Neutrophil (primary cell): ENCODE measurements around the gene SERPINA1.

ENCODE experiments used
- H3K27ac ChIP-seq: fragments of 200-600 bp; sonication (generic); 2 replicates; pipeline ENCODE4 v1.5.1; 2016; ENCODE audit warnings: mild to moderate bottlenecking, moderate library complexity
- H3K27me3 ChIP-seq: fragments of 200-600 bp; sonication (generic); 2 replicates; pipeline ENCODE4 v1.6.0; 2016; ENCODE audit warnings: mild to moderate bottlenecking
- H3K36me3 ChIP-seq: fragments of 200-600 bp; sonication (generic); 2 replicates; pipeline ENCODE4 v1.5.1; 2017
- H3K4me1 ChIP-seq, 2 experiments: fragments of 200-600 bp in 1 of 2; sonication (generic) in 1 of 2; 1 replicate in 1 of 2; 2 replicates in 1 of 2; pipeline versions ENCODE4 v1.5.1 to v1.6.1; 2013 to 2016; ENCODE audit warnings: low read depth in 1 of 2, low read length in 1 of 2, mild to moderate bottlenecking in 1 of 2, moderate library complexity in 1 of 2; ENCODE audit not compliant: control insufficient read depth in 1 of 2, insufficient read depth in 1 of 2
- H3K4me3 ChIP-seq, 2 experiments: fragments of 200-600 bp in 1 of 2; sonication (generic) in 1 of 2; 1 replicate in 1 of 2; 2 replicates in 1 of 2; pipeline ENCODE4 v1.5.1; 2013 to 2016; ENCODE audit warnings: low read depth in 1 of 2, low read length in 1 of 2, mild to moderate bottlenecking in 1 of 2, moderate library complexity in 1 of 2
- H3K9me3 ChIP-seq: fragments of 200-600 bp; sonication (generic); 2 replicates; pipeline ENCODE4 v1.5.1; 2016
- TF ChIP-seq, protein P1 (sequence below): fragments of 200-600 bp; sonication (generic); IDR thresholded peaks from 2 replicates; pipeline ENCODE4 v1.5.1; 2016; ENCODE audit warnings: antibody characterized with exemption

The SERPINA1 gene

DNA sequence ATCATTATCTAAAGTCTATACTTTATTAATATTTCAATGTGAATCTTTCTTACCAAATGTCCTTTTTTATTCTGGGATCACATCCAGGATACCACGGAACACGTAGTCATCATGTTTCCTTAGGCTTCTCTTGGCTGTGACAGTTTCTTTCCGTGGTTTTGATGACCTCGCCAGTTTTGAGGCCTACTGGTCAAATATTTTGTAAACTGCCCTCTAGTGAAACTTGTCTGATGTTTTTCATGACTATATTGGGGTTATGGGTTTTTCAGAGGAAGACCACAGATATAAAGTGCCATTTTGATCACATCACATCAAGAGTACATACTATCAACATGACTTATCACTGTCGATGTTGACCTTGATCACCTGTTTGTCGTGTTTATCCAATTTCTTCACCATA lies 51.1 kb downstream of the SERPINA1 start:
- H3K36me3 ChIP-seq: no peaks in the 10 kb centered on the region
- H3K27me3 ChIP-seq: peaks cover 42% of the 10 kb centered on the region
- H3K4me3 ChIP-seq: no peak overlapping the region
- H3K9me3 ChIP-seq: no peaks in the 10 kb centered on the region
- H3K4me1 ChIP-seq: no peaks in the 10 kb centered on the region
- H3K27ac ChIP-seq: no peak overlapping the region
- TF ChIP-seq, protein P1, sequence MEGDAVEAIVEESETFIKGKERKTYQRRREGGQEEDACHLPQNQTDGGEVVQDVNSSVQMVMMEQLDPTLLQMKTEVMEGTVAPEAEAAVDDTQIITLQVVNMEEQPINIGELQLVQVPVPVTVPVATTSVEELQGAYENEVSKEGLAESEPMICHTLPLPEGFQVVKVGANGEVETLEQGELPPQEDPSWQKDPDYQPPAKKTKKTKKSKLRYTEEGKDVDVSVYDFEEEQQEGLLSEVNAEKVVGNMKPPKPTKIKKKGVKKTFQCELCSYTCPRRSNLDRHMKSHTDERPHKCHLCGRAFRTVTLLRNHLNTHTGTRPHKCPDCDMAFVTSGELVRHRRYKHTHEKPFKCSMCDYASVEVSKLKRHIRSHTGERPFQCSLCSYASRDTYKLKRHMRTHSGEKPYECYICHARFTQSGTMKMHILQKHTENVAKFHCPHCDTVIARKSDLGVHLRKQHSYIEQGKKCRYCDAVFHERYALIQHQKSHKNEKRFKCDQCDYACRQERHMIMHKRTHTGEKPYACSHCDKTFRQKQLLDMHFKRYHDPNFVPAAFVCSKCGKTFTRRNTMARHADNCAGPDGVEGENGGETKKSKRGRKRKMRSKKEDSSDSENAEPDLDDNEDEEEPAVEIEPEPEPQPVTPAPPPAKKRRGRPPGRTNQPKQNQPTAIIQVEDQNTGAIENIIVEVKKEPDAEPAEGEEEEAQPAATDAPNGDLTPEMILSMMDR: no peak

DNA sequence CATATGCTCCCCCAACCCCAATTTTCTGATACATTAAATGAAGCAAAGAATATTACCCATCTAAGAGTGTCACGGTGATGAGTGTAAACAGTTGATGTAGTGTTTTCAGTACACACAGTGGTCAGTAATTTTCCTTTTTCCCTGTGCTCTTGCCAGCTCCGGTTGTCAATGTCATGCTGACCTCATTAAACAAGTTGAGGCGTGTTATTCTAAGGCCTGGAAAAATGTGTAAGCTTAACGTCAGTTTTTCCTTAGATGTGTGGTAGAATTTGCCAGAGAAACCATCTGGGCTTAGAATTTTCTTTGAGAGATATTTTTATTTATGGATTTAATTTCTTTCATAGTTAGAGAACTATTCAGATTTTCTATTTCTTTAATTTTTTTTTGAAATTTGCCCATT lies 53.5 kb downstream of the SERPINA1 start:
- Histone ChIP-seq H3K36me3 (no peaks in the 10 kb centered on the region), H3K27ac (no peak overlapping the region), H3K4me3 (no peak overlapping the region), H3K4me1 (no peaks in the 10 kb centered on the region), H3K27me3 (peaks cover 39% of the 10 kb centered on the region), H3K9me3 (no peaks in the 10 kb centered on the region)
- TF ChIP-seq, protein P1: no peak

- no peaks in the 10 kb centered on the region for H3K36me3 ChIP-seq
- TF ChIP-seq, protein P1: no peak
- no peaks in the 10 kb centered on the region for H3K9me3 ChIP-seq
- H3K4me3 ChIP-seq: no peak overlapping the region
- no peak overlapping the region for H3K27ac ChIP-seq
- H3K27me3 ChIP-seq: peaks cover 48% of the 10 kb centered on the region
- no peaks in the 10 kb centered on the region for H3K4me1 ChIP-seq
These were observed 55.8 kb downstream of the SERPINA1 start for GRCh38 chr14:94332587-94332986.

DNA sequence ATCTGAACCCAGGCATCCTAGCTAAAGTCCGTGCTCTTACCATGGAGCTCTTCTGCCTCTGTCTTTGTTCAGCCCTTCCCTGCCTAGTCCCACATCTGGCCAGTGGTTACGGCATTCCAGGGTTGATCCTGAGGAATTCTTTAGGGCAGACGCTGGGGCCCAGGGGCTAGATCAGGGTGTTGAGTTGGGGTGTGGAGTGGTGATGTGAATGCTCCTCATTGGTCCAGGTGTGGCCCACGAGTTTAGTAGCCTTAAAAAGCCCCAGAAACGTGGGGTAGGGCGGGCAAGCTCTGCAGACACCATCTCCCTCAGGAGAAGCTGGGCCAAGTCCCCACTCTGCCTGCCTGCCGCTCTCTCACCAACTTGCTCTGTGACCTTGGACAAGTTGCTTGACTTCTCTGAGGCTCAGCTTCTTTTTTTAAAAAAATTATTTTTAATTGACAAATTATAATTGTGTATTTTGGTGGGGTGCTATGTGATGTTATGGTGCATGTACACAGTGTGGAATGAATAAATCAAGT lies 56.3 kb downstream of the SERPINA1 start:
- Histone ChIP-seq H3K4me1 (no peaks in the 10 kb centered on the region), H3K36me3 (no peaks in the 10 kb centered on the region), H3K27ac (no peak overlapping the region), H3K4me3 (no peak overlapping the region), H3K27me3 (peaks cover 48% of the 10 kb centered on the region), H3K9me3 (no peaks in the 10 kb centered on the region)
- TF ChIP-seq, protein P1: no peak

DNA sequence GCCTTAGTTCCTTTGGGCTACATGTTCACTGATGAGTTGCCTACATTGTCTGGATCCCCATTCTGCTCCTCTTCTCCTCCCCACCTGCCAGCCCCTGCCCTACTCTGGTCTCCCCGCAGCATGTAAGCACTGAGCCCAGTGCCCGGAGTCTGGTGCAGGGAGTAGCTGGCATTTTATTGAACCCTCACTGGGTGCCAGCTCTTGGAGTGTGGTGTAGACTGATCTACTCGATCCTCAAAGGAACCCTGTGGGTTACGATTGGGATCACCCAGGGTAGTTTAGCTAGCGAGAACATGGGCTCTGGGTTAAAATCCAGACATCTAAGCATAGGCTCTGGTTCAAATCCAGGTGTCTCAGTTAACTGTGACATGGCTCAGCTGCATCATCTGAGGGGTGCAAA lies 56.9 kb downstream of the SERPINA1 start:
- Histone ChIP-seq H3K27me3 (peaks cover 48% of the 10 kb centered on the region), H3K36me3 (no peaks in the 10 kb centered on the region), H3K4me3 (no peak overlapping the region), H3K9me3 (no peaks in the 10 kb centered on the region), H3K4me1 (no peaks in the 10 kb centered on the region), H3K27ac (no peak overlapping the region)
- TF ChIP-seq, protein P1: no peak

GRCh38 chr14:94330857-94331256 lies 57.5 kb downstream of the SERPINA1 start:
- Histone ChIP-seq H3K27me3 (peaks cover 43% of the 10 kb centered on the region), H3K27ac (no peak overlapping the region), H3K36me3 (no peaks in the 10 kb centered on the region), H3K4me1 (no peaks in the 10 kb centered on the region), H3K9me3 (no peaks in the 10 kb centered on the region), H3K4me3 (no peak overlapping the region)
- TF ChIP-seq, protein P1: no peak
